Tibial nerve (tissue), 4 donors: ENCODE results near the gene SLC4A9. TPM values are rescaled to one million over a fixed set of nuclear protein-coding genes. Genes with fewer than 3 reads are reported as not detected.

Experiments used
- DNase-seq, 2 donors: peaks; one replicate each; pipeline ENCODE4 v3.0.0-alpha.2; 2019; ENCODE audit warnings: low spot score in 2 of 2
- H3K27ac ChIP-seq, 4 donors: fragments of 200-600 bp; sonication (generic) in 3 of 4; one replicate each; pipeline ENCODE4 v1.5.1; 2017 to 2019; ENCODE audit warnings: mild to moderate bottlenecking in 1 of 4
- H3K27me3 ChIP-seq, 2 donors: fragments of 200-600 bp; sonication (generic) in 1 of 2; one replicate each; pipeline versions ENCODE4 v1.5.1 to v1.6.0; 2017 to 2019
- H3K36me3 ChIP-seq, 3 donors: fragments of 200-600 bp; sonication (generic); one replicate each; pipeline ENCODE4 v1.5.1; 2018 to 2019
- H3K4me1 ChIP-seq, 4 donors: fragments of 200-600 bp; sonication (generic) in 3 of 4; one replicate each; pipeline ENCODE4 v1.5.1; 2017 to 2019
- H3K4me3 ChIP-seq, 4 donors: fragments of 200-600 bp; sonication (generic) in 3 of 4; one replicate each; pipeline ENCODE4 v1.5.1; 2017 to 2019; ENCODE audit warnings: mild to moderate bottlenecking in 1 of 4, moderate library complexity in 1 of 4
- H3K9me3 ChIP-seq, 4 donors: fragments of 200-600 bp; sonication (generic) in 3 of 4; one replicate each; pipeline ENCODE4 v1.5.1; 2017 to 2019
- EP300 ChIP-seq, 2 donors: sonication (generic); formaldehyde crosslinking; IDR thresholded peaks; one replicate each; pipeline ENCODE4 v1.6.1; 2017; ENCODE audit warnings: antibody characterized with exemption in 2 of 2, mild to moderate bottlenecking in 1 of 2
- POLR2A ChIP-seq, 2 donors: fragments of 450-650 bp; IDR thresholded peaks; one replicate each; pipeline ENCODE4 v1.6.1; 2017; ENCODE audit warnings: antibody characterized with exemption in 2 of 2, mild to moderate bottlenecking in 2 of 2, moderate library complexity in 2 of 2
- WGBS, 2 donors: methylation state at CpG; one replicate each; pipeline ENCODE4 v1.1.5; 2018; 5-methylcytosine and 5-hydroxymethylcytosine counted together
- total RNA-seq, 4 donors: library from RNA; depleted of rRNA; stranded (reverse); fragments of >200 nt; gene quantifications; one replicate each; pipeline ENCODE4 v1.1.0, GENCODE V29; 2016
- TF ChIP-seq, protein P1 (sequence below), 5 experiments: fragments of 200-600 bp in 3 of 5; fragments of 450-650 bp in 2 of 5; sonication (generic) in 3 of 5; IDR thresholded peaks; one replicate each; pipeline ENCODE4 v1.5.1; 2016 to 2019; ENCODE audit warnings: antibody characterized with exemption in 5 of 5, mild to moderate bottlenecking in 3 of 5, moderate library complexity in 2 of 5

Gene SLC4A9
- total RNA-seq, 4 donors from 2014 or later: not detected

- no peaks in the 10 kb centered on the region for H3K27me3 ChIP-seq
- TF ChIP-seq POLR2A (IDR thresholded peaks at IDR 0.05): no peak
- no peak for TF ChIP-seq EP300 (IDR thresholded peaks at IDR 0.05)
- TF ChIP-seq, protein P1, sequence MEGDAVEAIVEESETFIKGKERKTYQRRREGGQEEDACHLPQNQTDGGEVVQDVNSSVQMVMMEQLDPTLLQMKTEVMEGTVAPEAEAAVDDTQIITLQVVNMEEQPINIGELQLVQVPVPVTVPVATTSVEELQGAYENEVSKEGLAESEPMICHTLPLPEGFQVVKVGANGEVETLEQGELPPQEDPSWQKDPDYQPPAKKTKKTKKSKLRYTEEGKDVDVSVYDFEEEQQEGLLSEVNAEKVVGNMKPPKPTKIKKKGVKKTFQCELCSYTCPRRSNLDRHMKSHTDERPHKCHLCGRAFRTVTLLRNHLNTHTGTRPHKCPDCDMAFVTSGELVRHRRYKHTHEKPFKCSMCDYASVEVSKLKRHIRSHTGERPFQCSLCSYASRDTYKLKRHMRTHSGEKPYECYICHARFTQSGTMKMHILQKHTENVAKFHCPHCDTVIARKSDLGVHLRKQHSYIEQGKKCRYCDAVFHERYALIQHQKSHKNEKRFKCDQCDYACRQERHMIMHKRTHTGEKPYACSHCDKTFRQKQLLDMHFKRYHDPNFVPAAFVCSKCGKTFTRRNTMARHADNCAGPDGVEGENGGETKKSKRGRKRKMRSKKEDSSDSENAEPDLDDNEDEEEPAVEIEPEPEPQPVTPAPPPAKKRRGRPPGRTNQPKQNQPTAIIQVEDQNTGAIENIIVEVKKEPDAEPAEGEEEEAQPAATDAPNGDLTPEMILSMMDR (IDR thresholded peaks at IDR 0.05): no peak
- H3K4me1 ChIP-seq: peaks cover 0 to 31% (median 7%) of the 10 kb centered on the region in 4 donors
- no peaks in the 10 kb centered on the region for H3K9me3 ChIP-seq
- no peak overlapping the region for H3K4me3 ChIP-seq
- peak overlapping the region in 3 of 4 donors; percentile 37 to 64 (median 38) for H3K27ac ChIP-seq
- H3K36me3 ChIP-seq: peaks cover 0 to 31% (median 0%) of the 10 kb centered on the region in 3 donors
- 61 to 70% methylated on average over 5 of the region's 5 CpGs for WGBS, 2 donors
- no peak for DNase-seq
These were observed 30.1 kb upstream of the SLC4A9 start for GRCh38 chr5:140329739-140330481.

GRCh38 chr5:140331638-140332037 lies 28.4 kb upstream of the SLC4A9 start:
- Histone ChIP-seq H3K27ac (no peak overlapping the region), H3K4me1 (peaks cover 0 to 31% (median 13%) of the 10 kb centered on the region in 4 donors), H3K4me3 (no peak overlapping the region), H3K9me3 (no peaks in the 10 kb centered on the region), H3K27me3 (no peaks in the 10 kb centered on the region), H3K36me3 (peaks cover 0 to 40% (median 0%) of the 10 kb centered on the region in 3 donors)
- 82 to 91% methylated on average over 1 of the region's 1 CpG for WGBS, 2 donors
- TF ChIP-seq EP300 (IDR thresholded peaks at IDR 0.05): no peak
- no peak for TF ChIP-seq POLR2A (IDR thresholded peaks at IDR 0.05)
- TF ChIP-seq, protein P1 (IDR thresholded peaks at IDR 0.05): no peak
- DNase-seq: no peak

DNA sequence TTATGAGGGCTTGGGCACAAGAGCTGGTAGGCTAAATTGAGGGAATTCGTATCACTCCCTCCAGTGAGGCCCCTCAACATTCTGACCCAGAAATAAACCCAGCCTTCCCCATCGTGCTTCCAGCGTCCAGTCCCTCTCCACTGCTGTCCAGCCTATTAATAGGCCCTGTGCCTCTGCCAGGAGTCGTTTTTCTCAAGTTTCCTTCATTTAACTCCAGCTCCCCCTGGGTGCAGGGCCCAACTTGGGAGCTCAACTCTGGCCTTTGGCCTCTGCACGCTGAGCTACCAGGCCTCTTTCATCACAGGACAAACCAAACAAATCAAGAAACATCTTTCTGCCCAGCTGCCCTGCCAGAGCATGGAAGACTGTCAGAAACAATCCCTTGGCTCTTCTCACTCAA lies 23.6 kb upstream of the SLC4A9 start:
- DNase-seq: no peak

GRCh38 chr5:140337880-140338279 lies 22.1 kb upstream of the SLC4A9 start:
- Histone ChIP-seq H3K9me3 (no peaks in the 10 kb centered on the region), H3K4me3 (no peak overlapping the region), H3K36me3 (peaks cover 0 to 30% (median 0%) of the 10 kb centered on the region in 3 donors), H3K27me3 (no peaks in the 10 kb centered on the region), H3K27ac (peak overlapping the region in 2 of 4 donors; percentile 86 to 94), H3K4me1 (peaks cover 0 to 70% (median 51%) of the 10 kb centered on the region in 4 donors)
- WGBS, 2 donors: 100% methylated on average over 1 of the region's 1 CpG
- TF ChIP-seq, protein P1 (IDR thresholded peaks at IDR 0.05): no peak
- TF ChIP-seq EP300 (IDR thresholded peaks at IDR 0.05) (no peak), POLR2A (IDR thresholded peaks at IDR 0.05) (no peak)
- no peak for DNase-seq

More for the DNA sequence above, 23.6 kb upstream of the SLC4A9 start:
- no peak overlapping the region for H3K4me3 ChIP-seq
- H3K36me3 ChIP-seq: peaks cover 0 to 40% (median 0%) of the 10 kb centered on the region in 3 donors
- no peak for TF ChIP-seq POLR2A (IDR thresholded peaks at IDR 0.05)
- peak in 1 of 2 donors; percentile 18 for TF ChIP-seq EP300 (IDR thresholded peaks at IDR 0.05)
- TF ChIP-seq, protein P1 (IDR thresholded peaks at IDR 0.05): no peak
- H3K27me3 ChIP-seq: no peaks in the 10 kb centered on the region
- peak overlapping the region; percentile 40 to 94 (median 70) for H3K27ac ChIP-seq
- no peaks in the 10 kb centered on the region for H3K9me3 ChIP-seq
- H3K4me1 ChIP-seq: peaks cover 0 to 57% (median 36%) of the 10 kb centered on the region in 4 donors
- WGBS, 2 donors: 17 to 29% methylated on average over 5 of the region's 5 CpGs

DNA sequence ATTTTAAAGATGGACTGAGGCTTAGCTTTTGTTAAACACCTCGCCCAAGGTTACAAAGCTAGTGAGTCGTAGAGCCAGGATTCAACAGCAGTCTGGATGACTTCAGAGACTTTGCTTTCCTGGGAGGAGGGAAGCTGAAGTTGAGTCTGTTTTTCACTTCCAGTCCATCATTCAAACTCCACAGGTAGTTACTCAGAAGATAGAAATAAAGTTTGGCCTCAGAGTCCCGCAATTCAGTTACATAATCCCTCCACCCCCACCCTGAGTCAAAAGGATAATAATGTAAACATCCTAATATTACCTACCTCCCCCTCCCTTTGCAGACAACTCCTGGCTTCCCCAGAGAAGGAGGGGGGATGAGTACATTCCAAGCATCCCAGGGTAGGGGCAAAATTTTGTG lies 21.7 kb upstream of the SLC4A9 start:
- Histone ChIP-seq H3K4me3 (no peak overlapping the region), H3K27ac (peak overlapping the region in 2 of 4 donors; percentile 86 to 94), H3K4me1 (peaks cover 0 to 75% (median 53%) of the 10 kb centered on the region in 4 donors), H3K9me3 (no peaks in the 10 kb centered on the region), H3K27me3 (no peaks in the 10 kb centered on the region), H3K36me3 (peaks cover 0 to 25% (median 0%) of the 10 kb centered on the region in 3 donors)
- WGBS, 2 donors: 65 to 67% methylated on average over 3 of the region's 3 CpGs
- TF ChIP-seq, protein P1 (IDR thresholded peaks at IDR 0.05): no peak
- TF ChIP-seq POLR2A (IDR thresholded peaks at IDR 0.05) (no peak), EP300 (IDR thresholded peaks at IDR 0.05) (no peak)
- DNase-seq: no peak
